ENCODE data around the gene ARHGDIA.

DNA sequence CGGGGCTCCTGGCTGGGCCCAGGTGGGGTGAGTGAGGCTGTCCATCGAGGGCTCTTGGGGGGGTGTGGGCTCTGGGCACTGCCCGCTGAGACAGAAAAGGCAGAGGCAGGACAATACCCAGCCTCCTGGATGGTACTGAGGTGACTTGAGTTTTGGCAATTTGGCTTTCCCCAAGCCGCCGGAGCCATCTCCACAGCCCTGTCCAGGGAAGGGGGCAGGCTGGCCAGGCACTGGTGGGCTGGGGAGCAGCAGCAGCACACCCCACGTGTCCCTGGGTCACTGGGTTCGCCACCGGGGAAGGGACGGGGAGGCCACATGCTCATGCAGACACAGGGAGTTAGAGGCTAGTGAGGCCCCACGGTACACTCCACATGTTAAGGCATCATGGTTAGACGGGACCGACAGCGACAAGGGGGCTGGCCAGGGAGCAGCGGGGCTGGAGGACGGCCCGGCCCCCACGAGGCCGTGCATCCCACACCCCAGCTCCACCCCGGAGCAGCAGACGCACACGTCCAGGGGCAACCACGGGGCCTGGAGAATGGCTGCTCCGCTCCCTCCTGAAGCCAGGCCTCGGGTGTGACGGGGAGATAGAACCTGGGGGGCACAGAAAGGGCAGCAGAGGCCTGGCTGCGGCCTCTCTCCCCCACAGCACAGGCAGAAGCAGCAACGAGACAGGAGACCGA lies 3.0 kb downstream of the ARHGDIA start:
- TF ChIP-seq, protein P1, sequence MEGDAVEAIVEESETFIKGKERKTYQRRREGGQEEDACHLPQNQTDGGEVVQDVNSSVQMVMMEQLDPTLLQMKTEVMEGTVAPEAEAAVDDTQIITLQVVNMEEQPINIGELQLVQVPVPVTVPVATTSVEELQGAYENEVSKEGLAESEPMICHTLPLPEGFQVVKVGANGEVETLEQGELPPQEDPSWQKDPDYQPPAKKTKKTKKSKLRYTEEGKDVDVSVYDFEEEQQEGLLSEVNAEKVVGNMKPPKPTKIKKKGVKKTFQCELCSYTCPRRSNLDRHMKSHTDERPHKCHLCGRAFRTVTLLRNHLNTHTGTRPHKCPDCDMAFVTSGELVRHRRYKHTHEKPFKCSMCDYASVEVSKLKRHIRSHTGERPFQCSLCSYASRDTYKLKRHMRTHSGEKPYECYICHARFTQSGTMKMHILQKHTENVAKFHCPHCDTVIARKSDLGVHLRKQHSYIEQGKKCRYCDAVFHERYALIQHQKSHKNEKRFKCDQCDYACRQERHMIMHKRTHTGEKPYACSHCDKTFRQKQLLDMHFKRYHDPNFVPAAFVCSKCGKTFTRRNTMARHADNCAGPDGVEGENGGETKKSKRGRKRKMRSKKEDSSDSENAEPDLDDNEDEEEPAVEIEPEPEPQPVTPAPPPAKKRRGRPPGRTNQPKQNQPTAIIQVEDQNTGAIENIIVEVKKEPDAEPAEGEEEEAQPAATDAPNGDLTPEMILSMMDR (conservative IDR thresholded peaks at IDR 0.05; ENCODE audit: low read length), result no peak
- TF ChIP-seq EZH2phosphoT487 (IDR thresholded peaks at IDR 0.05; ENCODE audit: borderline replicate concordance, low read depth, low read length), result no peak
